ENCODE data around the gene UBAC1. TPM values are rescaled to one million over a fixed set of nuclear protein-coding genes. Genes with fewer than 3 reads are reported as not detected.
"Not testable (repeated sequence)": the region's sequence is repeated elsewhere in the genome, so short reads cannot be mapped to it uniquely, and the experiment has no call there.

The UBAC1 gene
- total RNA-seq, 1 donor from 2014 or later: 36.0 TPM

DNA sequence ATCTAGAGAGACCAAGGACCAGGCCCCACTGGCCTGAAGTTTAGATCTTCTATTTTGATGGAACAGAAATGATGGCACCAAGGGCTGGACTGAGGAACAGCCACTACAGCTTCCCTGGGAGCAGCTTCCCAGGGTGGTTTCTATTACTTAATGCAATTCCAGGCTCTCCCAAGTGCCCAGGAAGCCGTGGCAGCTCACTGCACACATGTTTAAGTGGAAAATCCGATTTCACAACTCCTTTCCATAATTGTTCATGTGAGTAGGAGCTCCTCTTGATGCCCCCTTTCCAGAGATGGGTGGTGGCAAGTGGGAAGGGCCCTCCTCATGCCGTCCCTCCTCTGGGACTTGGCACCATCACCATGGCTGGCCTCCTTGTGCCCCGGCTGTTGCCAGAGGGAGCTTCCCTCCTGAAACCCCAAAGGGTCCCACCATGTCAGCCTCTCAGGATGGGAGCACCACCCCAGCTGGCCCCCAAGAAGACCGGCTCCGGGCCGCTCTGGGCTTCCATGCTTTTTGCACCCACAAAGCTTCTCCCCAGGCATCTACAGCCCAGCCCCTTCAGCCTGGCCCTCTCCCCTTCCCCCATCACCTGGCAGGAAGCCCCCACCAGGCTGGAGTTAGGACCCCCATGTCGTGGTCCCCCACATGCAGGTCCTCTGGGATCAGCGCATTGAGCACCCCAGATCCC, 9.1 kb upstream of the UBAC1 start:
- peaks cover 8% of the 10 kb centered on the region for H3K27me3 Mint-ChIP-seq (ENCODE audit: low read depth)
- no peak overlapping the region for H3K4me3 Mint-ChIP-seq (ENCODE audit: unreplicated experiment)
- H3K27ac Mint-ChIP-seq (ENCODE audit: unreplicated experiment): no peak overlapping the region
- no peak for DNase-seq (ENCODE audit: low spot score)
- no peaks in the 10 kb centered on the region for H3K9me3 Mint-ChIP-seq (ENCODE audit: low read depth)
- H3K4me1 Mint-ChIP-seq (ENCODE audit: low read depth): peaks cover 3% of the 10 kb centered on the region
- TF ChIP-seq, protein P1, sequence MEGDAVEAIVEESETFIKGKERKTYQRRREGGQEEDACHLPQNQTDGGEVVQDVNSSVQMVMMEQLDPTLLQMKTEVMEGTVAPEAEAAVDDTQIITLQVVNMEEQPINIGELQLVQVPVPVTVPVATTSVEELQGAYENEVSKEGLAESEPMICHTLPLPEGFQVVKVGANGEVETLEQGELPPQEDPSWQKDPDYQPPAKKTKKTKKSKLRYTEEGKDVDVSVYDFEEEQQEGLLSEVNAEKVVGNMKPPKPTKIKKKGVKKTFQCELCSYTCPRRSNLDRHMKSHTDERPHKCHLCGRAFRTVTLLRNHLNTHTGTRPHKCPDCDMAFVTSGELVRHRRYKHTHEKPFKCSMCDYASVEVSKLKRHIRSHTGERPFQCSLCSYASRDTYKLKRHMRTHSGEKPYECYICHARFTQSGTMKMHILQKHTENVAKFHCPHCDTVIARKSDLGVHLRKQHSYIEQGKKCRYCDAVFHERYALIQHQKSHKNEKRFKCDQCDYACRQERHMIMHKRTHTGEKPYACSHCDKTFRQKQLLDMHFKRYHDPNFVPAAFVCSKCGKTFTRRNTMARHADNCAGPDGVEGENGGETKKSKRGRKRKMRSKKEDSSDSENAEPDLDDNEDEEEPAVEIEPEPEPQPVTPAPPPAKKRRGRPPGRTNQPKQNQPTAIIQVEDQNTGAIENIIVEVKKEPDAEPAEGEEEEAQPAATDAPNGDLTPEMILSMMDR (IDR thresholded peaks at IDR 0.05): no peak
- H3K36me3 Mint-ChIP-seq (ENCODE audit: low read depth): no peaks in the 10 kb centered on the region

DNA sequence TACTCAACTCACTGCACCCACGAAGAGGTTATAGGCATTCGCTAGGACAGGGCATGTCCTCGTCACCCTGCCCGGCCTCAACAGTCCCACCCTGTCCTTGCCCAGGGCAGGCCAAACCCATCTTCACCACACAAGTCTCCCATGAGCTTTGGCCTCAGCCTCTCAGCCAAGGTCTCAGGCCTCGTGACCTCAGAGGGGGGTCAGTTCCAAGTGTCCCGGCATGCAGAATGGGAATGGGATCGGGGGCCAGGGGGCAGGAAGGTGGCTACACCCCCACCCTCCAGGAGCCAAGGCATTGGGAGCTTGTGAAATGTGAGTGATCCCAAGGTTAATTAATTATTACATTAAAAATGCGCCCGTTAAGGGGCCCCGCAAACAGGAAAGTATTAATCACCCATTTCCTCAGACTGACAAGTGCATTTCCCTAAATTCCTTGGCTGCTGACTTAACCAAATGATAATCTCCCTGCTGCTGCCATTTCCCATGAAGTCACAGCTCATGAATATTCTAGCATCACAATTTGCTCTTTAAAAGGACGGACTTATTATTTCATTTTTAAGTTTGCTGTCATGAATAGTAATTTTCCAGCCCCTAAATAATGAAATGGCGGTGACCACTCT, 8.0 kb upstream of the UBAC1 start:
- Mint-ChIP-seq H3K27me3 (ENCODE audit: low read depth) (peaks cover 8% of the 10 kb centered on the region), H3K4me1 (ENCODE audit: low read depth) (peaks cover 3% of the 10 kb centered on the region), H3K27ac (ENCODE audit: unreplicated experiment) (no peak overlapping the region), H3K9me3 (ENCODE audit: low read depth) (no peaks in the 10 kb centered on the region), H3K4me3 (ENCODE audit: unreplicated experiment) (no peak overlapping the region), H3K36me3 (ENCODE audit: low read depth) (no peaks in the 10 kb centered on the region)
- TF ChIP-seq, protein P1 (IDR thresholded peaks at IDR 0.05): no peak
- no peak for DNase-seq (ENCODE audit: low spot score)

DNA sequence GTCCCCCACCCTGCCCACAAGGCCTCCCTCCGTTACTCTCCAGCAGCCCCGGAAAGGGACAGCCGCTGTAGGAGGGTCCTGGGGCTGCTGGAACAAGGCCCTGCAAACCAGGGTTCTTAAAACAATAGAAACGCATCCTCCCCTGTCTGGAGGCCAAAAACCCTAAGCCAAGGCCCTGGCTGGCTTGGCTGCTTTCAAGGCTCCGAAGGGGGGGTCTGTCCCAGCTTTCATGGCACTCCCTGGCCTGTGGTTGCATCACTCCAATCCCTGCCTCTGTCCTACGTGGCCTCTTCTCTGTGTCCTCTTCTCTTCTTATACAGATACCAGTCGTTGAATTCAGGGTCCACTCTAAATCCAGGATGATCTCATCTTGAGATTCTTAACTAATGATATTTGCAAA, 7.4 kb upstream of the UBAC1 start:
- H3K4me3 Mint-ChIP-seq (ENCODE audit: unreplicated experiment): no peak overlapping the region
- no peaks in the 10 kb centered on the region for H3K9me3 Mint-ChIP-seq (ENCODE audit: low read depth)
- TF ChIP-seq, protein P1 (IDR thresholded peaks at IDR 0.05): no peak
- H3K36me3 Mint-ChIP-seq (ENCODE audit: low read depth): no peaks in the 10 kb centered on the region
- no peak for DNase-seq (ENCODE audit: low spot score)
- H3K27me3 Mint-ChIP-seq (ENCODE audit: low read depth): peaks cover 8% of the 10 kb centered on the region
- H3K27ac Mint-ChIP-seq (ENCODE audit: unreplicated experiment): no peak overlapping the region
- peaks cover 3% of the 10 kb centered on the region for H3K4me1 Mint-ChIP-seq (ENCODE audit: low read depth)

DNA sequence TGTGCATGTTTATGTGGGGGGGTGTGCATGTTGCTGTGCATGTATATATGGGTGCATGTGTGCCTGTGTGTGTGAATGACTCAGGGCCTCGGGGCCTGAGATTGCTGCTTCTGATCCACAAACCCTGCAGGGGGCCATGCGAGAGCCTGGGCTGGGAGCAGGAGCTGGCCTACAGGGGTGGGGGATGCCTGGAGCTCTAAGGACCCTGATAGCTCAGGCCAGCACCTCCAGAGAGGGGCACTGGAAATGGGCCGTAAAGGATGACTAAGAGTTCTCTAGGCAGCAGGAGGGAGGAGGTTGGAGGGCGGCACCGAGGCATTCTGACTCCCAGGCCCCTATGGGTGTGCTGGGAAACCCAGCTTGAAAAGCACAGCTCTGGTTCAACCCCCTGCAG, 6.9 kb upstream of the UBAC1 start:
- Mint-ChIP-seq H3K36me3 (ENCODE audit: low read depth) (no peaks in the 10 kb centered on the region), H3K4me3 (ENCODE audit: unreplicated experiment) (no peak overlapping the region), H3K9me3 (ENCODE audit: low read depth) (no peaks in the 10 kb centered on the region), H3K4me1 (ENCODE audit: low read depth) (peaks cover 3% of the 10 kb centered on the region), H3K27ac (ENCODE audit: unreplicated experiment) (no peak overlapping the region), H3K27me3 (ENCODE audit: low read depth) (peaks cover 5% of the 10 kb centered on the region)
- TF ChIP-seq, protein P1 (IDR thresholded peaks at IDR 0.05): no peak
- no peak for DNase-seq (ENCODE audit: low spot score)

DNA sequence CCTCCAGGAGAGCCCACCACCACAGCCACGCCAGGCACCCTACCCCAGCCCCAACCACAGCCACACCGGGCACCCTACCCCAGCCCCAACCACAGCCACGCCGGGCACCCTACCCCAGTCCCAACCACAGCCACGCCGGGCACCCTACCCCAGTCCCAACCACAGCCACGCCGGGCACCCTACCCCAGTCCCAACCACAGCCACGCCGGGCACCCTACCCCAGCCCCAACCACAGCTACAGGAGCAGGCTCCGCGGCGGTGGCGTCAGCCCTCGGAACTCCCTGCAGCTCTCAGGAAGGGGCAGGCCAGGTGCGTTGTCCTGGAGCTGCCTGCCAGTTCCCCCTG, 5.7 kb upstream of the UBAC1 start:
- DNase-seq (ENCODE audit: low spot score); H3K4me1 Mint-ChIP-seq (ENCODE audit: low read depth); H3K4me3 Mint-ChIP-seq (ENCODE audit: unreplicated experiment); H3K27ac Mint-ChIP-seq (ENCODE audit: unreplicated experiment); H3K27me3 Mint-ChIP-seq (ENCODE audit: low read depth); H3K36me3 Mint-ChIP-seq (ENCODE audit: low read depth); H3K9me3 Mint-ChIP-seq (ENCODE audit: low read depth): not testable (repeated sequence)

Data from chondrocyte (in vitro differentiated cells).